Left kidney (tissue), 2 donors: ENCODE results near the gene UBFD1. TPM values are rescaled to one million over a fixed set of nuclear protein-coding genes. Genes with fewer than 3 reads are reported as not detected.
A peak's percentile ranks its signal among the peaks of the same experiment; 100 is the strongest.
"Not testable (repeated sequence)": the region's sequence is repeated elsewhere in the genome, so short reads cannot be mapped to it uniquely, and the experiment has no call there.

Experiments
- DNase-seq: peaks from one replicate; pipeline ENCODE4 v3.0.0-alpha.2; 2013
- polyA plus RNA-seq: library from polyadenylated mRNA; unstranded; fragments of 120-200 nt; gene quantifications from one replicate; pipeline ENCODE4 v1.2.1, GENCODE V29; 2013; ENCODE audit not compliant: insufficient read length

Gene UBFD1
- polyA plus RNA-seq, 1 donor = 82.7 TPM

- DNase-seq = peak; percentile 43
Measured at GRCh38 chr16:23523876-23524385, 33.6 kb upstream of the UBFD1 start.

GRCh38 chr16:23524886-23525285, 32.6 kb upstream of the UBFD1 start:
- DNase-seq = no peak

- DNase-seq = peak; percentile 15
Measured at GRCh38 chr16:23527961-23528643, 29.4 kb upstream of the UBFD1 start.

- no peak for DNase-seq
Measured at GRCh38 chr16:23528644-23529310, 28.8 kb upstream of the UBFD1 start.

GRCh38 chr16:23530062-23530461, 27.5 kb upstream of the UBFD1 start:
- no peak for DNase-seq

- DNase-seq = no peak
Measured at GRCh38 chr16:23532448-23532847, 25.1 kb upstream of the UBFD1 start.

- no peak for DNase-seq
Measured at GRCh38 chr16:23534868-23535860, 22.4 kb upstream of the UBFD1 start.

- no peak for DNase-seq
Measured at GRCh38 chr16:23535901-23536300, 21.6 kb upstream of the UBFD1 start.

- no peak for DNase-seq
Measured at GRCh38 chr16:23537390-23537789, 20.1 kb upstream of the UBFD1 start.

GRCh38 chr16:23538919-23539278, 18.6 kb upstream of the UBFD1 start:
- DNase-seq = no peak

GRCh38 chr16:23539984-23540816, 17.3 kb upstream of the UBFD1 start:
- DNase-seq = no peak

GRCh38 chr16:23540817-23541178, 16.7 kb upstream of the UBFD1 start:
- DNase-seq = not testable (repeated sequence)

GRCh38 chr16:23544436-23544835, 13.1 kb upstream of the UBFD1 start:
- no peak for DNase-seq

GRCh38 chr16:23549938-23550337, 7.6 kb upstream of the UBFD1 start:
- no peak for DNase-seq

GRCh38 chr16:23552161-23552560, 5.4 kb upstream of the UBFD1 start:
- DNase-seq = no peak

- DNase-seq = no peak
Measured at GRCh38 chr16:23554536-23554935, 3.0 kb upstream of the UBFD1 start.

- DNase-seq = peak; percentile 1
Measured at GRCh38 chr16:23557779-23558702, 514 bp downstream of the UBFD1 start.

GRCh38 chr16:23561586-23561985, 4.1 kb downstream of the UBFD1 start:
- DNase-seq = no peak

GRCh38 chr16:23562505-23562904, 5.0 kb downstream of the UBFD1 start:
- DNase-seq = no peak

- no peak for DNase-seq
Measured at GRCh38 chr16:23563186-23563585, 5.7 kb downstream of the UBFD1 start.
